Neural crest cell (in vitro differentiated cells): ENCODE measurements around the gene SH3RF2. TPM values are rescaled to one million over a fixed set of nuclear protein-coding genes. Genes with fewer than 3 reads are reported as not detected.

Source experiments
- DNase-seq: peaks from one replicate; pipeline ENCODE4 v3.0.0; 2021; ENCODE audit warnings: low read depth, mixed read lengths, low spot score
- H3K27ac Mint-ChIP-seq: one replicate; pipeline ENCODE4 v1.8.0; 2021; ENCODE audit warnings: mild to moderate bottlenecking, mixed read lengths; ENCODE audit not compliant: unreplicated experiment
- H3K27me3 Mint-ChIP-seq: 2 replicates; pipeline ENCODE4 v1.8.0; 2021; ENCODE audit warnings: low read depth, mild to moderate bottlenecking, mixed read lengths
- H3K36me3 Mint-ChIP-seq: 2 replicates; pipeline ENCODE4 v1.8.0; 2021; ENCODE audit warnings: low read depth, mild to moderate bottlenecking, mixed read lengths
- H3K4me1 Mint-ChIP-seq: 2 replicates; pipeline ENCODE4 v1.8.0; 2021; ENCODE audit warnings: mixed read lengths
- H3K4me3 Mint-ChIP-seq: one replicate; pipeline ENCODE4 v1.8.0; 2021; ENCODE audit warnings: mild to moderate bottlenecking, mixed read lengths
- H3K9me3 Mint-ChIP-seq: 2 replicates; pipeline ENCODE4 v1.8.0; 2021; ENCODE audit warnings: mixed read lengths
- total RNA-seq: library from RNA; stranded (reverse); gene quantifications from 2 replicates; pipeline ENCODE4 v1.2.1, GENCODE V29; 2021
- TF ChIP-seq, protein P1 (sequence below): fragments of 200-600 bp; sonication (generic); conservative IDR thresholded peaks from 2 replicates; pipeline ENCODE4 v1.5.0; 2021; ENCODE audit warnings: antibody characterized with exemption, mild to moderate bottlenecking

The SH3RF2 gene
- total RNA-seq, 1 donor from 2014 or later, result 0.72 TPM

DNA sequence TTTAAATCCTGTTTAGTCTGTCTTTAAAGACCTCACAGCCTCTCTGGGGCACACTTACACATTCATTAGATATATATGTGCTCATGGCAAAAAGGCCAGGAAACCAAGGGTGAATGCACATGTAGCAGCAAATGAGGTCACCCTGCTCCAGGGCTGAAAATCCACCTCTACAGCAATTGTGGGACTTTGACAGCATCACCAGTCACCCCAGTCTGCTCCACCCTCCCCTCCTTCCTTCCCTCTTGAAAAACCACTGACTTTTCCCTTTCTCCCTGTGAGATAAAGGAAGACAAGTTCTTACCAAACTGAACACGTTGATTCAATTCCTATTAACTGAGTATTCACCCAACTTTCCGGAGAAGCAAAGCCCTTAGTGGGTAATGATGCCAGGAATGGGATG is 15.2 kb upstream of the SH3RF2 start:
- no peaks in the 10 kb centered on the region for H3K36me3 Mint-ChIP-seq
- H3K27ac Mint-ChIP-seq, result no peak overlapping the region
- DNase-seq, result no peak
- TF ChIP-seq, protein P1, sequence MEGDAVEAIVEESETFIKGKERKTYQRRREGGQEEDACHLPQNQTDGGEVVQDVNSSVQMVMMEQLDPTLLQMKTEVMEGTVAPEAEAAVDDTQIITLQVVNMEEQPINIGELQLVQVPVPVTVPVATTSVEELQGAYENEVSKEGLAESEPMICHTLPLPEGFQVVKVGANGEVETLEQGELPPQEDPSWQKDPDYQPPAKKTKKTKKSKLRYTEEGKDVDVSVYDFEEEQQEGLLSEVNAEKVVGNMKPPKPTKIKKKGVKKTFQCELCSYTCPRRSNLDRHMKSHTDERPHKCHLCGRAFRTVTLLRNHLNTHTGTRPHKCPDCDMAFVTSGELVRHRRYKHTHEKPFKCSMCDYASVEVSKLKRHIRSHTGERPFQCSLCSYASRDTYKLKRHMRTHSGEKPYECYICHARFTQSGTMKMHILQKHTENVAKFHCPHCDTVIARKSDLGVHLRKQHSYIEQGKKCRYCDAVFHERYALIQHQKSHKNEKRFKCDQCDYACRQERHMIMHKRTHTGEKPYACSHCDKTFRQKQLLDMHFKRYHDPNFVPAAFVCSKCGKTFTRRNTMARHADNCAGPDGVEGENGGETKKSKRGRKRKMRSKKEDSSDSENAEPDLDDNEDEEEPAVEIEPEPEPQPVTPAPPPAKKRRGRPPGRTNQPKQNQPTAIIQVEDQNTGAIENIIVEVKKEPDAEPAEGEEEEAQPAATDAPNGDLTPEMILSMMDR, result no peak
- peaks cover 19% of the 10 kb centered on the region for H3K4me1 Mint-ChIP-seq
- H3K27me3 Mint-ChIP-seq, result no peaks in the 10 kb centered on the region
- H3K4me3 Mint-ChIP-seq, result no peak overlapping the region
- peaks cover 3% of the 10 kb centered on the region for H3K9me3 Mint-ChIP-seq

DNA sequence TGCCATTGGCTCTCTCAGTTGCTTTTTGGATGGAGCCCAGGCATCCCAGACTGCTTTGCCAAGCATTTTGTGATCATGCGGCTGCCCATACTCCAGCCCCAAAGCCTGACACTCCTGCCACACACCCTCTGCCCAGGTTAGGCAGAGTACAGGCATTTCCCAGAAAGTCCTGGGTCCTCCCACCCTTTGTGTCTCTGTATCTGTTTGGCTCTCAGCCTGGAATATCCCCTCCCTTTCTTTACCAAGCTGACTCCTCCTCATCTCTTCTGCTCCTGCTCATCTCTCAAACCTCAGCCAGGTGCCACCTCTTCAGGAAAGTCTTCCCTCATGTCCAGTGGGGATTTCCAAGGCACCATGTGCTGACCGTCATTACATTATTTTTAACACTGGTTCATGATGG is 14.3 kb upstream of the SH3RF2 start:
- TF ChIP-seq, protein P1, result no peak
- peaks cover 3% of the 10 kb centered on the region for H3K9me3 Mint-ChIP-seq
- no peak overlapping the region for H3K27ac Mint-ChIP-seq

DNA sequence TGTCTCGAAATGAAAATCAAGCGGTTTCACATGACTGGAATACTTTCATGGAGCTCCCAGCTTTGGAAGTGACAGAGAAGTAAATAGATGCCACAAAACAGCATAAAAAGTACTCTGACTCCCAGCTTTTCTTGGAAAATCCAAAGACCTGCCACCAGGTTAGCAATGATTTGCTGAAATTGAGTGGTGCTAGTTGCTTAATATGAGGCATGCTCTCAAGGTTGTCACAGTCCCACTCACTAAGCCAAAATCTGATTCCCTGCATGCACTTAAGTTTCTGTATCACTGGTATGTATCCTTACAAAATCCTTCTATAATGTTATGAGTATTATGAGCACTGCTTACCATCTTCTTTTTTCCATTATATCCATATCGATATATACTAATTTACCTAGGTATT is 13.0 kb upstream of the SH3RF2 start:
- H3K27me3 Mint-ChIP-seq, result no peaks in the 10 kb centered on the region
- no peaks in the 10 kb centered on the region for H3K36me3 Mint-ChIP-seq
- peaks cover 8% of the 10 kb centered on the region for H3K4me1 Mint-ChIP-seq
- no peak overlapping the region for H3K27ac Mint-ChIP-seq
- TF ChIP-seq, protein P1, result no peak
- no peak overlapping the region for H3K4me3 Mint-ChIP-seq
- DNase-seq, result no peak
- H3K9me3 Mint-ChIP-seq, result no peaks in the 10 kb centered on the region

More for the DNA sequence above, 14.3 kb upstream of the SH3RF2 start:
- Mint-ChIP-seq H3K4me1 (peaks cover 10% of the 10 kb centered on the region), H3K36me3 (no peaks in the 10 kb centered on the region), H3K4me3 (no peak overlapping the region), H3K27me3 (no peaks in the 10 kb centered on the region)
- no peak for DNase-seq

DNA sequence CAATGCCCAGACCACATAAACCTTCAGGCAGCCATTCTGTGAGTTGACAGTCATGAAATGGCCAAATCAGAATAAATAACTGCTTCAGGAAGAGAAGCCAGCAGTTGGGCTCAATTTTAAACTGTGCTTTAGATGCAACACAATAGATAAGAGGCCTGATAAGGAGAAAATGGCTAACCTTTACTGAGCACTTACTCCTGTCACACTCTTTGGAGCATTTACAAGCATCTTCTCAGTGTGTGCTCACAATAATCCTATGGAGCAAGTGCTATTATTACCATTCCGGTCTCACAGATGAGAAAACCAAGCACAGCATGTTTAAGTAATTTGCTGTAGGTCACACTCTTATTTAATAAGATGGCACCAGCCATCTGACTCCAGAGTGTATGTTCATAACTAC is 11.5 kb upstream of the SH3RF2 start:
- TF ChIP-seq, protein P1, result no peak
- H3K4me3 Mint-ChIP-seq, result no peak overlapping the region
- no peaks in the 10 kb centered on the region for H3K36me3 Mint-ChIP-seq
- H3K27ac Mint-ChIP-seq, result no peak overlapping the region
- peaks cover 8% of the 10 kb centered on the region for H3K4me1 Mint-ChIP-seq
- no peak for DNase-seq
- peaks cover 2% of the 10 kb centered on the region for H3K9me3 Mint-ChIP-seq
- no peaks in the 10 kb centered on the region for H3K27me3 Mint-ChIP-seq

DNA sequence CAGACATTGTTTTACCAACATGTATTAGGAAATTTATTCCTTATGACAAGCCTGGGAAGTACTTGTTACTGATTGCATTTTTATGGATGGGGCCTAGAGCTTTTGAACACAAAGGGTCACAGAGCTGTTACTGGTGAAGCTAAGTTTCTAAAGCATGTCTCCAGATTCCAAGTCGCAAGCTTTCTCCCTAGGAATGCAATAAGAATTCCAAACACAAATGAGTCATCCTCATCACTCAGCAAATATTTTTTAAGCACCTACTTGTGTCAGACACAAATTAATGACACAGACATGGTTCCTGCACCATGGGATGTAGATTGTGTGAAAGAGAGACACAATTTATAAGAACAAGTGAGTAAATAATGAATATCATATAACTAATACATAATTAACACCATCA is 11.0 kb upstream of the SH3RF2 start:
- TF ChIP-seq, protein P1, result no peak
- Mint-ChIP-seq H3K36me3 (no peaks in the 10 kb centered on the region), H3K4me1 (peaks cover 8% of the 10 kb centered on the region), H3K4me3 (no peak overlapping the region), H3K9me3 (peaks cover 2% of the 10 kb centered on the region), H3K27ac (no peak overlapping the region), H3K27me3 (no peaks in the 10 kb centered on the region)
- no peak for DNase-seq

DNA sequence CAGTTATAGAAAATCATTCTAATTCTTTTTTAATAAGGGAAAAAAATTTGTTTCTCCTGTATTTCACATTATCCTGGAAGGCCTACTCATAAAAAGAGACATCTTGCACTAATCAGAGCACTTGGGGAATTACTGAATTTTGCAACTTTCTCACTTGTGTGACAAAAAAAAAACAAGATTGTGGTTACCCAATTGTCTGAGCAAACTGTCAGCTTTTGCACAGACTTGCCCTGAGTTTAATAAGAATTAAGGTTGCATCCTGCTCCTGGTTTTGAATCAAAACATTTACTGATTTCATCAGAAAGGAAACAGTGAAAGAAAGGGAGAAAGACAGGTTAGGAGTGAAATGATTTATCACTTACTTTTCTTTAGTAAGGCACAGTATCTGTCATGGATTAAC is 10.6 kb upstream of the SH3RF2 start:
- no peak for DNase-seq
- TF ChIP-seq, protein P1, result no peak
- Mint-ChIP-seq H3K9me3 (peaks cover 2% of the 10 kb centered on the region), H3K27ac (no peak overlapping the region), H3K36me3 (no peaks in the 10 kb centered on the region), H3K27me3 (no peaks in the 10 kb centered on the region), H3K4me3 (no peak overlapping the region), H3K4me1 (peaks cover 8% of the 10 kb centered on the region)
